Stimulated activated naive CD8-positive, alpha-beta T cell treated with anti-CD3 and anti-CD28 coated beads, Interleukin-15, amount 100 ng/mL, for 72 hours (primary cell): ENCODE measurements around the gene EEF1AKMT1.

Experiments used
- ATAC-seq: fragments of 150-1000 bp; cut with Tn5 transposase; 2 replicates; pipeline ENCODE4 v1.10.0; 2021; ENCODE audit warnings: mild to moderate bottlenecking, moderate library complexity
- DNase-seq, 2 donors: peaks; one replicate each; pipeline ENCODE4 v3.0.0; 2021 to 2022
- H3K27ac Mint-ChIP-seq, 2 donors: one replicate each; pipeline ENCODE4 v1.8.0; 2022; ENCODE audit warnings: mild to moderate bottlenecking in 2 of 2, mixed read lengths in 2 of 2, moderate library complexity in 2 of 2
- H3K27me3 Mint-ChIP-seq: one replicate; pipeline ENCODE4 v1.8.0; 2022; ENCODE audit warnings: mixed read lengths
- H3K4me1 Mint-ChIP-seq: one replicate; pipeline ENCODE4 v1.8.0; 2022; ENCODE audit warnings: mild to moderate bottlenecking, mixed read lengths
- H3K4me3 Mint-ChIP-seq, 2 donors: one replicate each; pipeline ENCODE4 v1.8.0; 2022; ENCODE audit warnings: mild to moderate bottlenecking in 2 of 2, mixed read lengths in 2 of 2, moderate library complexity in 1 of 2
- H3K9me3 Mint-ChIP-seq, 2 donors: one replicate each; pipeline ENCODE4 v1.8.0; 2022; ENCODE audit warnings: mixed read lengths in 2 of 2

EEF1AKMT1 gene

GRCh38 chr13:20773194-20774080 is at the start of gene EEF1AKMT1:
Gene EEF1AKMT1, minus strand, starts transcription at chr13:20773961. Its CDS starts 16,363 bp downstream, at chr13:20757598.
- H3K27ac Mint-ChIP-seq: peak within 1 kb of the TSS; percentile 98 to 99
- no peaks in the 10 kb centered on the region for H3K27me3 Mint-ChIP-seq
- peak; percentile 94 for ATAC-seq
- H3K4me3 Mint-ChIP-seq: peak within 1 kb of the TSS; percentile 87 to 91
- peaks cover 8 to 12% of the 10 kb centered on the region in 2 donors for H3K9me3 Mint-ChIP-seq
- peaks cover 50% of the 10 kb centered on the region for H3K4me1 Mint-ChIP-seq
- peak; percentile 95 to 96 for DNase-seq

GRCh38 chr13:20823071-20823470 is 49.3 kb upstream of the EEF1AKMT1 start:
- ATAC-seq: no peak
- Mint-ChIP-seq H3K4me3 (no peak overlapping the region), H3K27ac (no peak overlapping the region), H3K9me3 (no peaks in the 10 kb centered on the region), H3K4me1 (no peaks in the 10 kb centered on the region), H3K27me3 (no peaks in the 10 kb centered on the region)
- no peak for DNase-seq

- no peaks in the 10 kb centered on the region for H3K27me3 Mint-ChIP-seq
- H3K27ac Mint-ChIP-seq: no peak overlapping the region
- no peaks in the 10 kb centered on the region for H3K4me1 Mint-ChIP-seq
- ATAC-seq (no peak), DNase-seq (no peak)
- no peaks in the 10 kb centered on the region for H3K9me3 Mint-ChIP-seq
- H3K4me3 Mint-ChIP-seq: no peak overlapping the region
Observed at GRCh38 chr13:20822406-20822805, 48.6 kb upstream of the EEF1AKMT1 start.

- no peak for DNase-seq
- ATAC-seq: no peak
- H3K4me1 Mint-ChIP-seq: no peaks in the 10 kb centered on the region
- no peak overlapping the region for H3K27ac Mint-ChIP-seq
- no peaks in the 10 kb centered on the region for H3K27me3 Mint-ChIP-seq
- H3K9me3 Mint-ChIP-seq: no peaks in the 10 kb centered on the region
- no peak overlapping the region for H3K4me3 Mint-ChIP-seq
Observed at GRCh38 chr13:20819715-20820114, 46.0 kb upstream of the EEF1AKMT1 start.

GRCh38 chr13:20815464-20815863 is 41.7 kb upstream of the EEF1AKMT1 start:
- ATAC-seq (no peak), DNase-seq (no peak)
- Mint-ChIP-seq H3K9me3 (no peaks in the 10 kb centered on the region), H3K4me1 (peaks cover 6% of the 10 kb centered on the region), H3K4me3 (no peak overlapping the region), H3K27ac (no peak overlapping the region), H3K27me3 (no peaks in the 10 kb centered on the region)

- no peak overlapping the region for H3K27ac Mint-ChIP-seq
- DNase-seq: no peak
- no peaks in the 10 kb centered on the region for H3K27me3 Mint-ChIP-seq
Observed at GRCh38 chr13:20814224-20814910, 40.6 kb upstream of the EEF1AKMT1 start.

GRCh38 chr13:20812890-20813289 is 39.1 kb upstream of the EEF1AKMT1 start:
- no peaks in the 10 kb centered on the region for H3K27me3 Mint-ChIP-seq
- no peak overlapping the region for H3K4me3 Mint-ChIP-seq
- peaks cover 6% of the 10 kb centered on the region for H3K4me1 Mint-ChIP-seq
- no peak overlapping the region for H3K27ac Mint-ChIP-seq
- no peak for DNase-seq
- no peak for ATAC-seq
- H3K9me3 Mint-ChIP-seq: no peaks in the 10 kb centered on the region

More at GRCh38 chr13:20814224-20814910, 40.6 kb upstream of the EEF1AKMT1 start:
- no peak overlapping the region for H3K4me3 Mint-ChIP-seq
- peaks cover 6% of the 10 kb centered on the region for H3K4me1 Mint-ChIP-seq
- no peaks in the 10 kb centered on the region for H3K9me3 Mint-ChIP-seq
- no peak for ATAC-seq

GRCh38 chr13:20810808-20811207 is 37.0 kb upstream of the EEF1AKMT1 start:
- Mint-ChIP-seq H3K4me3 (no peak overlapping the region), H3K4me1 (peaks cover 6% of the 10 kb centered on the region), H3K9me3 (no peaks in the 10 kb centered on the region), H3K27ac (peak overlapping the region in 1 of 2 donors; percentile 80), H3K27me3 (no peaks in the 10 kb centered on the region)
- ATAC-seq (no peak), DNase-seq (no peak)

GRCh38 chr13:20808874-20809273 is 35.1 kb upstream of the EEF1AKMT1 start:
- DNase-seq (no peak), ATAC-seq (no peak)
- Mint-ChIP-seq H3K9me3 (no peaks in the 10 kb centered on the region), H3K27me3 (no peaks in the 10 kb centered on the region), H3K27ac (peak overlapping the region in 1 of 2 donors; percentile 77), H3K4me3 (no peak overlapping the region), H3K4me1 (peaks cover 6% of the 10 kb centered on the region)

GRCh38 chr13:20803180-20803965 is 29.6 kb upstream of the EEF1AKMT1 start:
- Mint-ChIP-seq H3K4me3 (no peak overlapping the region), H3K27ac (peak overlapping the region; percentile 73 to 79), H3K4me1 (peaks cover 18% of the 10 kb centered on the region), H3K9me3 (no peaks in the 10 kb centered on the region), H3K27me3 (no peaks in the 10 kb centered on the region)
- DNase-seq: no peak
- peak; percentile 54 for ATAC-seq

- Mint-ChIP-seq H3K27ac (no peak overlapping the region), H3K4me1 (peaks cover 32% of the 10 kb centered on the region), H3K4me3 (no peak overlapping the region), H3K9me3 (no peaks in the 10 kb centered on the region), H3K27me3 (no peaks in the 10 kb centered on the region)
- no peak for ATAC-seq
- no peak for DNase-seq
Observed at GRCh38 chr13:20801707-20802106, 27.9 kb upstream of the EEF1AKMT1 start.

GRCh38 chr13:20799726-20800416 is 26.1 kb upstream of the EEF1AKMT1 start:
- peaks cover 32% of the 10 kb centered on the region for H3K4me1 Mint-ChIP-seq
- H3K4me3 Mint-ChIP-seq: no peak overlapping the region
- H3K27ac Mint-ChIP-seq: no peak overlapping the region
- no peaks in the 10 kb centered on the region for H3K9me3 Mint-ChIP-seq
- DNase-seq (no peak), ATAC-seq (no peak)
- H3K27me3 Mint-ChIP-seq: no peaks in the 10 kb centered on the region

- no peaks in the 10 kb centered on the region for H3K27me3 Mint-ChIP-seq
- H3K27ac Mint-ChIP-seq: peak overlapping the region in 1 of 2 donors; percentile 76
- H3K4me3 Mint-ChIP-seq: no peak overlapping the region
- peaks cover 25% of the 10 kb centered on the region for H3K4me1 Mint-ChIP-seq
- ATAC-seq (no peak), DNase-seq (no peak)
- H3K9me3 Mint-ChIP-seq: no peaks in the 10 kb centered on the region
Observed at GRCh38 chr13:20798027-20798426, 24.3 kb upstream of the EEF1AKMT1 start.

- ATAC-seq (no peak), DNase-seq (no peak)
- no peaks in the 10 kb centered on the region for H3K9me3 Mint-ChIP-seq
- H3K4me3 Mint-ChIP-seq: no peak overlapping the region
- H3K4me1 Mint-ChIP-seq: peaks cover 23% of the 10 kb centered on the region
- H3K27ac Mint-ChIP-seq: no peak overlapping the region
- no peaks in the 10 kb centered on the region for H3K27me3 Mint-ChIP-seq
Observed at GRCh38 chr13:20796791-20797508, 23.2 kb upstream of the EEF1AKMT1 start.
